Lower lobe of right lung (tissue), 2 donors: ENCODE results near the gene ARL4D. TPM values are rescaled to one million over a fixed set of nuclear protein-coding genes. Genes with fewer than 3 reads are reported as not detected.

Source experiments
- ATAC-seq, 2 donors: fragments of 200-7000 bp; cut with Tn5 transposase; one replicate each; pipeline ENCODE4 v1.9.1; 2020 to 2022; ENCODE audit warnings: mild to moderate bottlenecking in 2 of 2, moderate library complexity in 2 of 2
- DNase-seq: peaks from one replicate; pipeline ENCODE4 v3.0.0-alpha.2; 2020
- H3K27ac ChIP-seq: fragments of 200-600 bp; one replicate; pipeline ENCODE4 v1.8.0; 2022
- H3K27me3 ChIP-seq: fragments of 200-600 bp; one replicate; pipeline ENCODE4 v1.8.0; 2022; ENCODE audit warnings: low read depth
- H3K36me3 ChIP-seq: fragments of 200-600 bp; one replicate; pipeline ENCODE4 v1.8.0; 2022; ENCODE audit warnings: mild to moderate bottlenecking
- H3K4me1 ChIP-seq: fragments of 200-600 bp; one replicate; pipeline ENCODE4 v1.8.0; 2022
- H3K4me3 ChIP-seq: fragments of 200-600 bp; one replicate; pipeline ENCODE4 v1.8.0; 2022; ENCODE audit warnings: mild to moderate bottlenecking
- H3K9me3 ChIP-seq: fragments of 200-600 bp; one replicate; pipeline ENCODE4 v1.8.0; 2022
- CTCF ChIP-seq: fragments of 200-600 bp; IDR thresholded peaks from one replicate; pipeline ENCODE4 v1.8.0; 2022; ENCODE audit warnings: antibody characterized with exemption, mild to moderate bottlenecking
- intact Hi-C: fragments of 100-400 bp; cut with DNase I; formaldehyde crosslinking; loops from one replicate; pipeline ENCODE4 v1.11.0; 2022
- total RNA-seq: library from RNA; stranded (reverse); fragmentation: NEBNext Ultra II Directional; extraction: Animal tissue kit (Norgen Biotek cat#: 25700); gene quantifications from one replicate; pipeline ENCODE4 v1.2.1, GENCODE V29; 2021
- donor health status: DM: no; HTN: yes; CAD: no; lungs with severe emphysema.

Gene ARL4D
- total RNA-seq, 1 donor from 2014 or later = 12.9 TPM

- no peak for DNase-seq
- no peak for TF ChIP-seq CTCF
- H3K27me3 ChIP-seq = no peaks in the 10 kb centered on the region
- H3K4me1 ChIP-seq = peaks cover 7% of the 10 kb centered on the region
- H3K4me3 ChIP-seq = no peak overlapping the region
- H3K27ac ChIP-seq = no peak overlapping the region
- H3K36me3 ChIP-seq = no peaks in the 10 kb centered on the region
- ATAC-seq = no peak
- intact Hi-C loops = no loop called here
- H3K9me3 ChIP-seq = no peaks in the 10 kb centered on the region
Observed at GRCh38 chr17:43445009-43445589, 46.3 kb downstream of the ARL4D start.

GRCh38 chr17:43446773-43447172 lies 48.0 kb downstream of the ARL4D start:
- peaks cover 7% of the 10 kb centered on the region for H3K4me1 ChIP-seq
- H3K9me3 ChIP-seq = no peaks in the 10 kb centered on the region
- DNase-seq (no peak), ATAC-seq (no peak)
- H3K27ac ChIP-seq = no peak overlapping the region
- no peaks in the 10 kb centered on the region for H3K36me3 ChIP-seq
- no peak overlapping the region for H3K4me3 ChIP-seq
- intact Hi-C loops = no loop called here
- TF ChIP-seq CTCF = no peak
- H3K27me3 ChIP-seq = no peaks in the 10 kb centered on the region

- DNase-seq = no peak
- intact Hi-C loops = no loop called here
- TF ChIP-seq CTCF = no peak
- Histone ChIP-seq H3K4me1 (peaks cover 7% of the 10 kb centered on the region), H3K27me3 (no peaks in the 10 kb centered on the region), H3K4me3 (no peak overlapping the region), H3K27ac (peak overlapping the region; percentile 43), H3K36me3 (no peaks in the 10 kb centered on the region), H3K9me3 (no peaks in the 10 kb centered on the region)
- no peak for ATAC-seq
Observed at GRCh38 chr17:43448720-43449469, 50.1 kb downstream of the ARL4D start.

GRCh38 chr17:43449470-43450248 lies 50.9 kb downstream of the ARL4D start:
- no peak for TF ChIP-seq CTCF
- no peak for DNase-seq
- Histone ChIP-seq H3K4me3 (no peak overlapping the region), H3K27ac (peak overlapping the region; percentile 43), H3K4me1 (peaks cover 9% of the 10 kb centered on the region), H3K27me3 (no peaks in the 10 kb centered on the region), H3K9me3 (no peaks in the 10 kb centered on the region), H3K36me3 (no peaks in the 10 kb centered on the region)
- ATAC-seq = peak; percentile 82 to 89
- intact Hi-C loops = no loop called here

Other genes with a start within 250 kb of the ARL4D start
- gene NBR1, start 227.8 kb upstream of the ARL4D start, total RNA-seq = 93.3 TPM
- 17.9 TPM for gene TMEM106A, start 187.1 kb upstream of the ARL4D start, total RNA-seq
- not detected for gene CCDC200, start 170.4 kb upstream of the ARL4D start, total RNA-seq
- gene RNU2-1, start 165.0 kb upstream of the ARL4D start, total RNA-seq = 8,279 TPM
- gene DHX8, start 85.0 kb downstream of the ARL4D start, total RNA-seq = 56.7 TPM
- 2.2 TPM for gene ETV4, start 147.3 kb downstream of the ARL4D start, total RNA-seq